ENCODE measurements around the gene PSEN2.
A peak's percentile ranks its signal among the peaks of the same experiment; 100 is the strongest.
"Not testable (repeated sequence)": the region's sequence is repeated elsewhere in the genome, so short reads cannot be mapped to it uniquely, and the experiment has no call there.

Gene PSEN2

GRCh38 chr1:226870401-226871279 is at the start of gene PSEN2:
PSEN2 (plus strand) TSS chr1:226870616; CDS start chr1:226881908, 11,292 bp downstream.
- DNase-seq = peak; percentile 72

- no peak for DNase-seq
These were observed 49.3 kb upstream of the PSEN2 start for GRCh38 chr1:226820941-226821718.

GRCh38 chr1:226821719-226822085 is 48.7 kb upstream of the PSEN2 start:
- DNase-seq = no peak

- no peak for DNase-seq
These were observed 46.8 kb upstream of the PSEN2 start for GRCh38 chr1:226823643-226824042.

GRCh38 chr1:226825037-226825745 is 45.2 kb upstream of the PSEN2 start:
- no peak for DNase-seq

- no peak for DNase-seq
These were observed 44.7 kb upstream of the PSEN2 start for GRCh38 chr1:226825746-226826100.

GRCh38 chr1:226826479-226827261 is 43.7 kb upstream of the PSEN2 start:
- DNase-seq = no peak

GRCh38 chr1:226827458-226827857 is 43.0 kb upstream of the PSEN2 start:
- DNase-seq = peak; percentile 2

GRCh38 chr1:226827968-226828513 is 42.4 kb upstream of the PSEN2 start:
- DNase-seq = peak; percentile 92

GRCh38 chr1:226829105-226829504 is 41.3 kb upstream of the PSEN2 start:
- DNase-seq = no peak

GRCh38 chr1:226831953-226832352 is 38.5 kb upstream of the PSEN2 start:
- no peak for DNase-seq

GRCh38 chr1:226832613-226833012 is 37.8 kb upstream of the PSEN2 start:
- no peak for DNase-seq

GRCh38 chr1:226834179-226834578 is 36.2 kb upstream of the PSEN2 start:
- not testable (repeated sequence) for DNase-seq

GRCh38 chr1:226835396-226835795 is 35.0 kb upstream of the PSEN2 start:
- not testable (repeated sequence) for DNase-seq

GRCh38 chr1:226837966-226838365 is 32.5 kb upstream of the PSEN2 start:
- not testable (repeated sequence) for DNase-seq

- no peak for DNase-seq
These were observed 32.0 kb upstream of the PSEN2 start for GRCh38 chr1:226838456-226838855.

- no peak for DNase-seq
These were observed 24.8 kb upstream of the PSEN2 start for GRCh38 chr1:226845624-226846023.

- DNase-seq = no peak
These were observed 23.6 kb upstream of the PSEN2 start for GRCh38 chr1:226846786-226847185.

GRCh38 chr1:226854548-226854947 is 15.9 kb upstream of the PSEN2 start:
- DNase-seq = not testable (repeated sequence)

- DNase-seq = no peak
These were observed 7.5 kb upstream of the PSEN2 start for GRCh38 chr1:226862890-226863289.

GRCh38 chr1:226863446-226863845 is 7.0 kb upstream of the PSEN2 start:
- no peak for DNase-seq

- DNase-seq = no peak
These were observed 6.1 kb upstream of the PSEN2 start for GRCh38 chr1:226864311-226864710.
